Endothelial cell of umbilical vein (primary cell): ENCODE measurements around the gene WNT7B.

ENCODE experiments used
- CTCF ChIP-seq, 2 donors: IDR thresholded peaks; 1 replicate in 1 of 2; 2 replicates in 1 of 2; pipeline ENCODE4 v1.5.1; 2011; ENCODE audit warnings: low read length in 2 of 2, mild to moderate bottlenecking in 2 of 2, moderate library complexity in 2 of 2, control low read depth in 1 of 2, inconsistent platforms in 1 of 2, low read depth in 1 of 2; ENCODE audit not compliant: insufficient read depth in 1 of 2; ENCODE audit errors: extremely low read depth in 1 of 2
- EZH2 ChIP-seq: IDR thresholded peaks from 2 replicates; pipeline ENCODE4 v1.6.1; 2012; ENCODE audit warnings: borderline replicate concordance, low read depth, mild to moderate bottlenecking, moderate library complexity, low read length, inconsistent platforms; ENCODE audit not compliant: severe bottlenecking
- POLR2AphosphoS5 ChIP-seq: IDR thresholded peaks from 2 replicates; pipeline ENCODE4 v1.6.1; 2012; ENCODE audit warnings: low read depth, mild to moderate bottlenecking, control low read depth, low read length, moderate library complexity; ENCODE audit not compliant: insufficient read depth

GRCh38 chr22:45953178-45953577 lies 23.8 kb downstream of the WNT7B start:
- TF ChIP-seq EZH2 (no peak), CTCF (IDR thresholded peaks at IDR 0.05; ENCODE audit: extremely low read depth in 1 of 2, insufficient read depth in 1 of 2, low read depth in 1 of 2, low read length in 2 of 2) (no peak), POLR2AphosphoS5 (no peak)
